Measurements from ENCODE around the gene MCTS1. TPM values are rescaled to one million over a fixed set of nuclear protein-coding genes. Genes with fewer than 3 reads are reported as not detected.

The MCTS1 gene
- total RNA-seq, 1 donor from 2014 or later: 32.6 TPM

DNA sequence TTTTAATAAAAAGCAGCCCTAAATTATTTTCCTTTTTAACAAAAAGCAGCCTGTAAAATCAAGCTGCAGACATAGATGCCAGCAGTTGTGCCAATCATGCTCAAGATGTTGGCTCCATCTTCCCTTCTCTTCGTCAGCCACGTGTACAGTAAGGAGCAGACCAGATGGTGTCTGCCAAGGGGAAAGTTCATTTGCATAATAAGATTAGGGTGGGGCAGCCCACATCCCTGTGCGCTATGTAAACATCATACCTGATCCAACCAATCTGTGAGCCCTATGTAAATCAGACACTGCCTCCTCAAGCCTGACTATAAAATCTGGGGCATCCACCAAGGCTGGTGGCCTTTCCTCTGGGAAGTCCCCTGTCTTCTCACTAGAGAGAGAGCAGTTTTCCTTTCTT, 49.1 kb downstream of the MCTS1 start:
- no peak overlapping the region for H3K4me3 Mint-ChIP-seq (ENCODE audit: unreplicated experiment)
- H3K9me3 Mint-ChIP-seq (ENCODE audit: unreplicated experiment): peaks cover 4% of the 10 kb centered on the region
- peaks cover 4% of the 10 kb centered on the region for H3K4me1 Mint-ChIP-seq (ENCODE audit: unreplicated experiment)
- TF ChIP-seq, protein P1, sequence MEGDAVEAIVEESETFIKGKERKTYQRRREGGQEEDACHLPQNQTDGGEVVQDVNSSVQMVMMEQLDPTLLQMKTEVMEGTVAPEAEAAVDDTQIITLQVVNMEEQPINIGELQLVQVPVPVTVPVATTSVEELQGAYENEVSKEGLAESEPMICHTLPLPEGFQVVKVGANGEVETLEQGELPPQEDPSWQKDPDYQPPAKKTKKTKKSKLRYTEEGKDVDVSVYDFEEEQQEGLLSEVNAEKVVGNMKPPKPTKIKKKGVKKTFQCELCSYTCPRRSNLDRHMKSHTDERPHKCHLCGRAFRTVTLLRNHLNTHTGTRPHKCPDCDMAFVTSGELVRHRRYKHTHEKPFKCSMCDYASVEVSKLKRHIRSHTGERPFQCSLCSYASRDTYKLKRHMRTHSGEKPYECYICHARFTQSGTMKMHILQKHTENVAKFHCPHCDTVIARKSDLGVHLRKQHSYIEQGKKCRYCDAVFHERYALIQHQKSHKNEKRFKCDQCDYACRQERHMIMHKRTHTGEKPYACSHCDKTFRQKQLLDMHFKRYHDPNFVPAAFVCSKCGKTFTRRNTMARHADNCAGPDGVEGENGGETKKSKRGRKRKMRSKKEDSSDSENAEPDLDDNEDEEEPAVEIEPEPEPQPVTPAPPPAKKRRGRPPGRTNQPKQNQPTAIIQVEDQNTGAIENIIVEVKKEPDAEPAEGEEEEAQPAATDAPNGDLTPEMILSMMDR (IDR thresholded peaks at IDR 0.05): no peak
- DNase-seq (ENCODE audit: extremely low spot score, unreplicated experiment): no peak
- no peaks in the 10 kb centered on the region for H3K27me3 Mint-ChIP-seq (ENCODE audit: unreplicated experiment)
- H3K36me3 Mint-ChIP-seq (ENCODE audit: unreplicated experiment): no peaks in the 10 kb centered on the region
- H3K27ac Mint-ChIP-seq (ENCODE audit: unreplicated experiment): no peak overlapping the region

DNA sequence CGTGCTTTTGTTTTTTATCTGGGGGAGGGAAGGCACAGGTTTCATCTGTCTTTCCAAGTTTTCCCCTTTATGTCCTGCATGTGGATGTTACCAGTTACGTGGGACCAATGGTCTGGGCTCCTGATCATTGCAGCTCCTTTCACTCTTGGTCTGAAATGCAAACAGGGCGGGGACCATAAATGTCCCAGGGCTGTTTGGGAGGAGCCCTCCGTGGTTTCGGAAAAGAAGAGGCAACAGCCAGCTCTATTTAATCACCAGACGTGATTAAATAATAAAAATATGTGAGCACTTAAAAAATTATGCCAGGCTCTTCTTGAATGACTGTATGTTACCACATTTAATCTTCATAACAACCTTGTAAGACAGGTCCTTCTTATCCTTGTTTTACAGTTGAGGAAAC, 56.7 kb downstream of the MCTS1 start:
- no peak for DNase-seq (ENCODE audit: extremely low spot score, unreplicated experiment)
- no peaks in the 10 kb centered on the region for H3K27me3 Mint-ChIP-seq (ENCODE audit: unreplicated experiment)
- TF ChIP-seq, protein P1 (IDR thresholded peaks at IDR 0.05): no peak
- peaks cover 16% of the 10 kb centered on the region for H3K4me1 Mint-ChIP-seq (ENCODE audit: unreplicated experiment)
- H3K9me3 Mint-ChIP-seq (ENCODE audit: unreplicated experiment): peaks cover 15% of the 10 kb centered on the region
- H3K27ac Mint-ChIP-seq (ENCODE audit: unreplicated experiment): no peak overlapping the region
- H3K36me3 Mint-ChIP-seq (ENCODE audit: unreplicated experiment): no peaks in the 10 kb centered on the region
- H3K4me3 Mint-ChIP-seq (ENCODE audit: unreplicated experiment): no peak overlapping the region

Other genes starting within 250 kb of the MCTS1 start
- gene ATP1B4, start 242.0 kb upstream of the MCTS1 start, total RNA-seq: not detected in 2 replicates
- gene LAMP2, start 134.8 kb upstream of the MCTS1 start, total RNA-seq: 206 and 214 TPM in 2 replicates
- 77.7 and 78.6 TPM in 2 replicates for gene CUL4B, start 43.1 kb upstream of the MCTS1 start, total RNA-seq
- 26.6 and 30.4 TPM in 2 replicates for gene C1GALT1C1, start 26.0 kb downstream of the MCTS1 start, total RNA-seq